H9 (cell line): Measurements from ENCODE around the gene LGALS8. TPM values are rescaled to one million over a fixed set of nuclear protein-coding genes. Genes with fewer than 3 reads are reported as not detected.

Source experiments
- DNase-seq: peaks from one replicate; pipeline ENCODE4 v3.0.0-alpha.2; 2017
- H2AFZ ChIP-seq: one replicate; pipeline ENCODE4 v1.6.1; 2013; ENCODE audit warnings: mild to moderate bottlenecking, low read length, control low read depth, moderate library complexity
- H2AK5ac ChIP-seq: 2 replicates; pipeline ENCODE4 v1.6.1; 2013; ENCODE audit warnings: low read length, control low read depth, mixed read lengths; ENCODE audit not compliant: insufficient read length
- H2BK120ac ChIP-seq: one replicate; pipeline ENCODE4 v1.6.1; 2013; ENCODE audit warnings: low read depth, mild to moderate bottlenecking, low read length, control low read depth, inconsistent platforms; ENCODE audit not compliant: poor library complexity, severe bottlenecking
- H2BK12ac ChIP-seq: 2 replicates; pipeline ENCODE4 v1.6.1; 2013; ENCODE audit warnings: low read length, control low read depth, mixed read lengths, low read depth; ENCODE audit not compliant: insufficient read length
- H2BK15ac ChIP-seq: 2 replicates; pipeline ENCODE4 v1.6.1; 2013; ENCODE audit warnings: low read depth, low read length, control low read depth
- H2BK20ac ChIP-seq: one replicate; pipeline ENCODE4 v1.6.1; 2013; ENCODE audit warnings: low read depth, mild to moderate bottlenecking, low read length, control low read depth, inconsistent platforms; ENCODE audit not compliant: poor library complexity, severe bottlenecking
- H2BK5ac ChIP-seq: 2 replicates; pipeline ENCODE4 v1.6.1; 2013; ENCODE audit warnings: low read length, control low read depth, mixed read lengths; ENCODE audit not compliant: insufficient read length
- H3K14ac ChIP-seq: 2 replicates; pipeline ENCODE4 v1.6.1; 2013; ENCODE audit warnings: low read length, control low read depth; ENCODE audit not compliant: insufficient read depth
- H3K18ac ChIP-seq: 2 replicates; pipeline ENCODE4 v1.6.1; 2013; ENCODE audit warnings: low read depth, mild to moderate bottlenecking, mixed read lengths, low read length, control low read depth; ENCODE audit not compliant: insufficient read length
- H3K23ac ChIP-seq: 2 replicates; pipeline ENCODE4 v1.6.1; 2013; ENCODE audit warnings: low read length, control low read depth, mixed read lengths, low read depth; ENCODE audit not compliant: insufficient read length
- H3K23me2 ChIP-seq: 2 replicates; pipeline ENCODE4 v1.6.1; 2013; ENCODE audit warnings: low read depth, mild to moderate bottlenecking, mixed read lengths, low read length, control low read depth; ENCODE audit not compliant: insufficient read length, poor library complexity, severe bottlenecking
- H3K27ac ChIP-seq: 2 replicates; pipeline ENCODE4 v1.5.1; 2013; ENCODE audit warnings: low read length, control low read depth, mixed read lengths, low read depth; ENCODE audit not compliant: insufficient read length
- H3K27me3 ChIP-seq: 2 replicates; pipeline ENCODE4 v1.6.1; 2013; ENCODE audit warnings: low read length, control low read depth, inconsistent platforms; ENCODE audit not compliant: insufficient read depth
- H3K4ac ChIP-seq: 2 replicates; pipeline ENCODE4 v1.6.1; 2013; ENCODE audit warnings: low read depth, mild to moderate bottlenecking, control low read depth, inconsistent platforms, low read length, moderate library complexity
- H3K4me1 ChIP-seq: 2 replicates; pipeline ENCODE4 v1.6.1; 2013; ENCODE audit warnings: low read length, control low read depth, inconsistent platforms; ENCODE audit not compliant: insufficient read depth
- H3K4me2 ChIP-seq: 2 replicates; pipeline ENCODE4 v1.6.1; 2013; ENCODE audit warnings: low read length, control low read depth, mixed read lengths; ENCODE audit not compliant: insufficient read length, insufficient read depth
- H3K56ac ChIP-seq: 2 replicates; pipeline ENCODE4 v1.6.1; 2013; ENCODE audit warnings: low read depth, mild to moderate bottlenecking, mixed read lengths, low read length, control low read depth; ENCODE audit not compliant: insufficient read length
- H3K79me1 ChIP-seq: 2 replicates; pipeline ENCODE4 v1.6.1; 2013; ENCODE audit warnings: low read depth, mild to moderate bottlenecking, moderate library complexity, low read length, control low read depth, inconsistent platforms; ENCODE audit not compliant: insufficient read depth, poor library complexity, severe bottlenecking
- H3K79me2 ChIP-seq: 2 replicates; pipeline ENCODE4 v1.6.1; 2013; ENCODE audit warnings: low read length, control low read depth, inconsistent platforms; ENCODE audit not compliant: insufficient read depth
- H3K9ac ChIP-seq: 2 replicates; pipeline ENCODE4 v1.6.1; 2013; ENCODE audit warnings: low read length, control low read depth, mixed read lengths; ENCODE audit not compliant: insufficient read length; ENCODE audit errors: extremely low read depth
- H3K9me3 ChIP-seq: one replicate; pipeline ENCODE4 v1.6.1; 2013; ENCODE audit warnings: low read depth, low read length, inconsistent platforms; ENCODE audit not compliant: control insufficient read depth
- H3T11ph ChIP-seq: one replicate; pipeline ENCODE4 v1.6.1; 2013; ENCODE audit warnings: mild to moderate bottlenecking, low read length, control low read depth, inconsistent platforms
- H4K20me1 ChIP-seq: one replicate; pipeline ENCODE4 v1.6.1; 2013; ENCODE audit not compliant: control insufficient read depth, insufficient read length, insufficient read depth
- H4K5ac ChIP-seq: 2 replicates; pipeline ENCODE4 v1.6.1; 2013; ENCODE audit warnings: low read depth, mild to moderate bottlenecking, mixed read lengths, low read length, control low read depth; ENCODE audit not compliant: insufficient read length
- H4K8ac ChIP-seq: replicated peaks from 2 replicates; pipeline ENCODE4 v1.6.1; 2013; ENCODE audit warnings: low read length, control low read depth, mixed read lengths, low read depth; ENCODE audit not compliant: insufficient read length
- H4K91ac ChIP-seq: 2 replicates; pipeline ENCODE4 v1.6.1; 2013; ENCODE audit warnings: low read depth, mild to moderate bottlenecking, moderate library complexity, mixed read lengths, low read length, control low read depth; ENCODE audit not compliant: insufficient read length
- H3K27ac Mint-ChIP-seq, 3 experiments: 2 replicates in 2 of 3; 3 replicates in 1 of 3; pipeline ENCODE4 v1.8.0; 2020 to 2021; ENCODE audit warnings: mixed read lengths in 3 of 3, mild to moderate bottlenecking in 1 of 3, moderate library complexity in 1 of 3
- H3K27me3 Mint-ChIP-seq: 2 replicates; pipeline ENCODE4 v1.8.0; 2021; ENCODE audit warnings: low read depth, mild to moderate bottlenecking, moderate library complexity, mixed read lengths
- H3K36me3 Mint-ChIP-seq, 3 experiments: 2 replicates in 2 of 3; 3 replicates in 1 of 3; pipeline ENCODE4 v1.8.0; 2020 to 2021; ENCODE audit warnings: low read depth in 3 of 3, mixed read lengths in 3 of 3; ENCODE audit not compliant: insufficient read depth in 1 of 3
- H3K4me1 Mint-ChIP-seq, 2 experiments: 2 replicates each; pipeline ENCODE4 v1.8.0; 2020; ENCODE audit warnings: mixed read lengths in 2 of 2
- H3K4me3 Mint-ChIP-seq, 2 experiments: 2 replicates in 1 of 2; 3 replicates in 1 of 2; pipeline ENCODE4 v1.8.0; 2020 to 2021; ENCODE audit warnings: mild to moderate bottlenecking in 2 of 2, mixed read lengths in 2 of 2, moderate library complexity in 1 of 2
- H3K9me3 Mint-ChIP-seq, 2 experiments: 2 replicates in 1 of 2; 3 replicates in 1 of 2; pipeline ENCODE4 v1.8.0; 2020; ENCODE audit warnings: mild to moderate bottlenecking in 2 of 2, mixed read lengths in 2 of 2, moderate library complexity in 1 of 2
- CTCF ChIP-seq: fragments of 200-600 bp; sonication (generic); conservative IDR thresholded peaks from 3 replicates; pipeline ENCODE4 v1.8.0; 2021; ENCODE audit warnings: antibody characterized with exemption, mild to moderate bottlenecking
- WGBS: extraction: QIAGEN DNeasy Blood & Tissue Kit; methylation state at CpG from one replicate; pipeline ENCODE4 v1.1.7; 2013; ENCODE audit warnings: missing lambda C conversion rate, low lambda C conversion rate, mixed read lengths; ENCODE audit not compliant: insufficient read length; ENCODE audit errors: extremely low coverage; 5-methylcytosine and 5-hydroxymethylcytosine counted together
- total RNA-seq: library from RNA; stranded (reverse); gene quantifications from 2 replicates; pipeline ENCODE4 v1.2.1, GENCODE V29; 2021

Gene LGALS8
- total RNA-seq, 1 experiment from 2014 or later, result 14.2 TPM

- Histone ChIP-seq H3K4ac (no peak overlapping the region), H3K23ac (no peak overlapping the region), H2BK120ac (no peak overlapping the region), H3K14ac (no peak overlapping the region), H2BK5ac (no peak overlapping the region), H4K5ac (no peak overlapping the region), H4K8ac (no peak overlapping the region), H3K9me3 (no peaks in the 10 kb centered on the region), H3T11ph (no peak overlapping the region), H3K27me3 (no peaks in the 10 kb centered on the region), H4K91ac (no peak overlapping the region), H3K9ac (no peak overlapping the region), H3K4me2 (no peak overlapping the region), H2AFZ (no peak overlapping the region), H3K18ac (no peak overlapping the region), H3K23me2 (peaks cover 4% of the 10 kb centered on the region), H2AK5ac (no peak overlapping the region), H2BK20ac (no peak overlapping the region), H3K79me2 (no peaks in the 10 kb centered on the region), H2BK12ac (peak overlapping the region; percentile 82), H4K20me1 (no peaks in the 10 kb centered on the region), H3K79me1 (no peaks in the 10 kb centered on the region), H3K27ac (peak overlapping the region; percentile 86), H2BK15ac (no peak overlapping the region; the same call in 1 of the 2 replicates), H3K4me1 (no peaks in the 10 kb centered on the region), H3K56ac (no peak overlapping the region)
- H3K36me3 Mint-ChIP-seq, result no peaks in the 10 kb centered on the region
- H3K27ac Mint-ChIP-seq, result peak overlapping the region; percentile 97 to 99 (median 97); a peak in 5 of 7 replicates
- H3K4me1 Mint-ChIP-seq, result peaks cover 18 to 23% of the 10 kb centered on the region in 2 experiments
- no peaks in the 10 kb centered on the region for H3K27me3 Mint-ChIP-seq
- no CpG with 5 or more reads among the region's 2 CpGs for WGBS
- no peaks in the 10 kb centered on the region for H3K9me3 Mint-ChIP-seq
- DNase-seq, result no peak
- no peak for TF ChIP-seq CTCF
- peak overlapping the region in 1 of 2 experiments; percentile 74; a peak in 2 of 5 replicates for H3K4me3 Mint-ChIP-seq
Observed at GRCh38 chr1:236502579-236502971, 21.2 kb upstream of the LGALS8 start.
